ENCODE measurements around the gene DLL1.

DLL1 gene

DNA sequence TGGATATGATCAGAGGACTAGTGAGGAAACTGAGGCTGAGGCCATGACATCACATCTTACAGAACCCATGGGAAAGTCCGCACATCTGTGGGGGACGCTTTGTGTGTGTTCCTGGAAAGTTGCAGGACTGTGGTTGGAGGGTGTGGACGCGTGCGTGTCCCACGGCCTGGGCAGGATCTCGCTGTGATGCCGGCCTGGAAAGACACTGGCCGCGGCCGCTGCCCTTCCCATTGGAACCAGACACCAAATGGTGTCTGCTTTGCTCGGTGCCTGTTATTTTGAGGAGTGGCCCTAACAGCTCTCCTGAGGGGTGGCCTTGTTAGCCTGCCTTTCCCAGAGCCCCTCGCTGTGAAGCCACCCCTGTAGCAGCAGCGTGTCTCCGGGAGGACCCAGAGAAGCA is 41.1 kb downstream of the DLL1 start:
- DNase-seq: no peak

GRCh38 chr6:170248861-170249600 is 41.8 kb downstream of the DLL1 start:
- no peak for DNase-seq

GRCh38 chr6:170248111-170248805 is 42.6 kb downstream of the DLL1 start:
- DNase-seq: no peak

DNA sequence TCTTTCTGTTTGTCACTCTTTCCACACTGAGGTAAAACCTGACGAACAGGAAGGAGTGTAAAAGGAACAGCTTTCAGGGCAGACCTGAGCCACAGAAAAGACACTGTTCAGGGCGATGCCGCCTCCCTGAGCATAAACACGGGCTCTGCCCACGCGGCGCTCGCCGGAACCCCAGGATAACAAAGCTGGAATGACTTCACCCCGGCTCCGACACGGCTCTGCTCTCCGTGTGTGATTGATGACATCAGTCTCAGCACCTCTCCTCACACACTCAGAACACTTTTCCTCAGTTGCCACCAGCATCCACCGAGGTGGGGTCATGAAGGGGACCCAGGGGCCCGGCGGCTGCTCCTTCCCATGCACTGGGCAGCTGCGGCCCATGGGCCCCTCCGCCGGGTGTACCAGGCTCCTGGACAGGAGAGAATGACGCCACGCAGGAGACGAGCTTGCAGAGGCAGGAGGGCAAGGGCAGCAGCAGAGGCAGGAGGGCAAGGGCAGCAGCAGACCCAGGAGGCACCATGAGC is 43.6 kb downstream of the DLL1 start:
- DNase-seq: no peak

DNA sequence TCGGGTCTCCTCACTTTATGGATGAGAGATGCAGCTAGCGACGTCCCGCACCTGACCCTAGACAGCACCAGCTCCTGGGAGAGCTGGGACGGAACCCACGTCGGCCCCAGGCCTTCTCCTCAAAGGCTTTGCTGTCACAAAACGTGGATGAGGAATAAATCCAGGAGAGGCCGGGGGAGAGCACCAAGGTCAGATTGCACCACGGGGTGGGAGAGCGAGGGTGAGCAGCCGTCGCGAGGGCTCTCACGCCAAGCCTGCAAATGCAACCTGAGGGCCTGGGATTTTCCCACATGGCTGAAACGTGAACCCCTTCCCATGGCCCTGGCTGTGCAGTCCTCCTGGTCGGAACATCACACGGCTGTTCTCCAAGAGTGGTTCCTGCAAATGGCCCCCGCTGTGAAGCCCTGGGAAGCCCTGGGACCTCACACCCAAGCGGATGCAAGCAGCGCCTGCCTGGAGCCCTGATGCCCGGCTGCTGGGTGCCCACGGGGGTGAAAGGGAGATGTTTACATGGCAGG is 45.3 kb downstream of the DLL1 start:
- no peak for DNase-seq

DNA sequence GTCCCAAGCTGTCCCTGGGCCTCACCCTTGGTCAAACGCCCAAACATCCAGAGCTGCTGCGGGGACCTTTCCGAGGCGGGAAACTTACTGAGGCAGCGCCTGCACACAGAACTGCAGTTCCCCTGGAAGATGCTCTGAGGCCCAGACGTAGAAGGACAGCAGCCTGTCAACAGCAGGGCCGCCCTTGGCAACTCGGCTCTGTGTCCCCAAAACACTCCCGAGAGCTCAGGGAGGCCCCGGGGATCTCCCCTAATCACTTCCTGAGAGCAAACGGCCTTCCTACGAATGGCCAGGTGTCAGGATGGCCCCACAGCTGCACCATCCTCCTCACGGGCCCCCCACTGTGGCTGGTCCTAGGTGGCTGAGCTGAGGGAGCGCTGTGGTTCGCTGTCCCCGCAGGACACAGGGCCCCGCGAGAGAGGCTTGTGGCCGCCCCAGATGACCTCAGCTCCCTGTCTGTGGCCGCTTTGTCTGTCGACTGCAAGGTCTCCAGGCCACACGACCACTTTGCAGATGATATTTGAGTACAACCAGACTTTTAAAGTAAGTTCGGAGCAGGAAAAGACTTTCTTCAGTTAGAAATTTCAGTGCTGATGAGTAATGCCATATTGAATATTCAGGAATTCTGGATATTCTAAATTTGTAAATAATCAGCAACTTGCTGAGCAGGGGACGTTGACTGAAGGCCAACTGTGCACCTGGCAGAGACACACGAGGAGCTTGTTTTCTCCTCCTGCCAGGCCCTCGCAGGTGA is 46.0 kb downstream of the DLL1 start:
- no peak for DNase-seq

DNA sequence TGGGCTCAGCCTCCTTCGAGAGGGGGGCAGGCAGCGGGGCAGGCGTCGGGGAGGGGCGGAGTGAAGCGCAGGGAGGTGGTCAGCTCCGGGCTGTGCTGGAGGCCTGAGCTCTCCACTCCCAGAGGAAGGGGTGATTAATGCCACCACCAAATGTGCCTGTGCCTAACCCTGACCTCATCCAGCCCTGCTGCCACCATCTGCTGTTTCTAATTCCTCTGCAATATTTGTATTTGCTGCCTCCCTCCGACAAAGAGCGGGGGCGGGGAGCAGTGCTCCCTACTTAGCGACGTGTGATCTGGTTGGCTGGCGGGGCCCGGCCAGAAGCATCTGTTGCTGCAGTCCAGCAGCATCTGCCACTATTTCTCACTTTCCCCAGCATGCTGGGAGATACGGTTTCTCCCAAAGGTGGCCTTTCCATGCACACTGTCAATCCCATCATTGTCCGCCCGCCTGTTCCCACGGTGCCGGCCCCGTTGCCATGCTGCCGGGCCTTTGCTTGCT is 47.0 kb downstream of the DLL1 start:
- peak; percentile 53 for DNase-seq

GRCh38 chr6:170243386-170243785 is 47.5 kb downstream of the DLL1 start:
- no peak for DNase-seq

DNA sequence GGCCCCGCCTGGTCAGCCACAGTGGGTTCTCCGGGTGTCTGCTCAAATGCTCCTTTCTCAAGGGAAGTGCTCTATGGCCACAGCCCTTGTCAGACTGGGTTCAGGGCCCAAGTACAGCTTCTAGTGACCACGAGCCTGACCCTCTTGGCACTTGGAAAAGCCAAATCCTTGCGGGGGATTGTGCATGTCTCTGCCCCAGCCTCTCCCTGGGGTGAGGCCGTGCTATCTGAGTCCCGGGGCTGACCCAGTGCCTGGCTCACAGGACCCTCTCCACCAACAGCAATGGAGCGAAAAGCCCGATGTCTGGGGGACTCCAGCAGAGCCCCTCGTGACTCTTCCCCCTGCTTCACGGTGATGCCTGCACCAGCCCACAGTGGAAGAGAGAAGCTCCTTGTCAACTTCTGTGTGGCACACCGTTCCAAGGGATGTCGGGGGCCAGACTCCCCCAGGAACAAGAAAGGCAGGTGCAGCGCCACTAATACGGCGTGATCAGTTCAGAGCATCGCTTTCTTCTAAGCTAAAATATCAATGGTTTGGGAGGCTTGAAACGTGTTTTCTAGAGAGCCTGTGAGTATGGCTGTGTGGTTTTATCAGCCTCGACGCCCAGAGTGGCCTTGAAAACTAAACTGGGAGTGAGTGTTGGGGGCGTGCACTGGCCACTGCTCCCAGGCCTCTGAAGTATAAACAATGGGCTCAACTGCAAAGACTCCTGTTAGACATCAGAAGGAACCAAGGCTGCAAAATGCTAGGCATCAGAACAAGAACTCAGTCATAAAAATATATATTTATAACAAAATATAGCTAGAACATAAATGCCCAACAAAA is 51.9 kb downstream of the DLL1 start:
- no peak for DNase-seq

GRCh38 chr6:170237999-170238740 is 52.7 kb downstream of the DLL1 start:
- no peak for DNase-seq

DNA sequence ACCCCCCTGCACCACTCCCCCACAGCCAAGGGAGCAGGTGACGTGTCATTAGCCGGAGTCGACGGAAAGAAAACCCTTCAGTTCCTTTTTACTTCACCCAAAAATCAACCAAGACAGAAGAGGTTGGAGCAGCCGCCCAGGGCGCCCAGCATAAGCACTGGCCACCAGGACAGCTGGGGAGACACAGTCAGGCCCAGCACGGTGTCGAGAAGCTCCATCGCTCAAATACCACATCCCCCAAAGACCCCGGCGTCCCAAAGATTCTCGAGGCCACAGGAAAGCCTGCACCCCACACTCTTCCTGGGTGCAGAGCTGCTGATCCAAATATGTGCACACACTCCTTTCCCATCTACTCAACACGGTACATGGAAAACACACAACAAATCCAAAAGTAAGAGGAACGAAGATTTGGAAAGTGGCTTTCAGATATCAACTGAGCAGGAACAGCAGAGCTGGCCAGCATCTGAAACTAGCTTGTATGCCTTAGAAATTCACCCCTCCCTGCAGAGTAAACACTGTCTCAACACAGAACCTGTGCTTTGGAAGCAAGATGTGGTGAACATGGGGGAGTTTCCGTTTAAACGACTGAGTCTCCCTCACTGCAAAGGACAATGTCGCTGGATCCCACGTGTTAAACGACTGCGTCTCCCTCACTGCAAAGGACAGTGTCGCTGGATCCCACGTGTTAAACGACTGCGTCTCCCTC is 54.6 kb downstream of the DLL1 start:
- no peak for DNase-seq

- DNase-seq: no peak
Observed at GRCh38 chr6:170235391-170236125, 55.3 kb downstream of the DLL1 start.

DNA sequence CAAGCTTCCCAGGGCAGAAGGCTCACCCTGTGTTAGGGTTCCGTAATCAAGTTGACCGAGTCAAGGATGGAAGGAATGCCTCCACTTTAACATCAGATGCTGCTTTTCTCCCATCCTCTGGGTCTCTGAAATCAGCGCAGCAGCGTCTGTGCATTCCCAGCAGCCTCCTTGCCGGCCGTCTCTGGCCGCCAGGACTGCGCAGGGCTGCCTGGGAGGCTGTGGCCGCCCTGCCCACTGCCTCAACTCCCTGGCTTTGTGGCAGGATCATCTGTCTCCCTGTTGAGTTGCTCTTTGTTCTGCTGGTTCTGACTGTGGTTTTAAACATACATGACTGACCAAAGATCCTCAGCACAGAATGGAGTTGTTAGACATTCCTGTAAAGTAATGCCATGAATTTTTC is 56.5 kb downstream of the DLL1 start:
- no peak for DNase-seq

- DNase-seq: no peak
Observed at GRCh38 chr6:170233286-170234205, 57.3 kb downstream of the DLL1 start.

All from femur (tissue), 1 donor.